ENCODE results near the gene CD101.

Gene CD101

DNA sequence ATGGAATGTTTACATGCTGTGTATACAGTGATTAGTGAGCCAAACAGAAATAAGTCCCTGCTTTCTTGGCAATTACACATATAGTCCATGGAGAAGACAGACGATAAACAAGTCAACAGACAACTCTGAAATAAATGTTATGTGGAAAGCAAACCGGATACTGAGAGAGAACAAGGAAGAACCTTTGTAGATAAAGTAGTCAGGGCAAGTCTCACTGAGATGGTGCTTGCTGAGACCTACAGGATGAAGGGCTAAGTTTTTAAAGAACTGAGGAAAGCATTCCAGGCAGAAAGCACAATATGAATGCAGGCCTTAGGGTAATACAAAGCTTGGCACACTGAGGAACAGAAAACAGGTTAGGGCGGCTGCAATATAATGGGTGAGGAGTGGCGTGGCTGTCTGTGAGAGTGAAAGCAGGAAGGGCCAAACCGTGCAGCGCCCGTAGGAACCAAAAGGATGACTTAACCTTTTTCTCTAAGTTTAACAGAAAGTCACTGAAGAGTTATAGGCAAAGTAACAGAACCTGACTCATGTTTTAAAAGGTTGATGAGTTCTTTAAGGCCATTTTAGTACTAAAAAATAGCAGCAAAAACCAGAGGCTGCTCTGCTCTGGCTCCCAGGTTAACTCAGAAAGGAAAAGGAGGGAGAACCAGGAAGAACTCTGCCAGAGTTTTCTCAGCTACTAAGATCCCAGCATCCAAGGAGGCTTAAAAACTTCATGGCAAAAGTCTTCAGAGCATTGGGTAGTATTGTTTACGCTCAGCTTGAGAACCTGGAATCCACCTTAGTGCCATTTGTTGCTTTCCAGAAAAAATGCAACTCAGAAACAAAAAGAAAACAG, 49.9 kb downstream of the CD101 start:
- DNase-seq (ENCODE audit: low read depth), result no peak

DNA sequence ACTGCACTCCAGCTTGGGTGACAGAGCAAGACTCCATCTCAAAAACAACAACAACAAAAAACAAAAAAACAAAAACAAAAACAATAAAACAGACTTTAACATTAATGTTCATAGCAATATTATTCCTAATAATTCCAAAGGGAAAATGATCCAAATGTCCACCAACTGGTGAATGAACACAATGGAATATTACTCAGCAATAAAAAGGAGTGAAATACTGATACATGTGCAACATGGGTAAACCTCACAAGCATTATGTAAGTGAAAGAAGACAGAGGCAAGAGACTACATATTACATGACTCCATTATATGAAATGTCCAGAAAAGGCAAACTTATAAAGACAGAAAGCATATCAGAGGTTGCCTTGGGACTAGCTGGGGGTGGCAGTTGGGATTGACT, 52.5 kb downstream of the CD101 start:
- DNase-seq (ENCODE audit: low read depth), result no peak

DNA sequence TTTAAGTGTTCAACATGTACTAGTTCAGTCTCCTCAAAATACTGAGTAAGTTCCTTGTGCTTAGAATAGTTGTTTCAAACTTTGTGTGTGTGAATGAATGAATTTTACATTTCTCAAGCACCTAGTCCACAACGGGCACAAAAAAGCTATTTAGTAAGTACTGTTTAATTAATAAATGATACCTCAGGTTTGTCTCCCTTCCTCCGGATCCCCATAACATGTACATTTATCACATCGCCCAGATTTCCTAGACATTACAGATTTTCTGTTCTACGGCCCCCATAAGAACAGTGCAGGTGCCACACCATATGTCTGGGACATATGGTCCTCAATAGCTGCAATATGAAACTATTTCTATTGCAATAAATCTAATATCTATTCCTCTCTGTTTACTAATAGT, 57.2 kb downstream of the CD101 start:
- no peak for DNase-seq (ENCODE audit: low read depth)

DNA sequence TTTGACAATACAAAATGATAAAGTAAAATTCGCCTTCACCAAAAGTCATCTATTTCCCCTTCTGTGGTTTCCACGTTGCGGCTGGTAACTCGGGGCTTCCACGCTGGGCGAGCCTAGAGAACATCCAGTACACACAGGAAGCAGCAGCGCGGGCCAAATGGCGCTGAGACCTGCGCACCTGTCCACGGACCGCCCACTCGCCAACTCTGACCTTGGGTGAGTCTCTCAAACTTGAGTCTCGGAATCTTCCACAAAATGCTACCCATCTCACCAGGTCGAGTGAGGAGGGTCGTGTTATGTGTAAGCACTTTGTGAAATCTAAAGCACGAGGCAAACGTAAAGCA, 57.7 kb downstream of the CD101 start:
- DNase-seq (ENCODE audit: low read depth), result no peak

DNA sequence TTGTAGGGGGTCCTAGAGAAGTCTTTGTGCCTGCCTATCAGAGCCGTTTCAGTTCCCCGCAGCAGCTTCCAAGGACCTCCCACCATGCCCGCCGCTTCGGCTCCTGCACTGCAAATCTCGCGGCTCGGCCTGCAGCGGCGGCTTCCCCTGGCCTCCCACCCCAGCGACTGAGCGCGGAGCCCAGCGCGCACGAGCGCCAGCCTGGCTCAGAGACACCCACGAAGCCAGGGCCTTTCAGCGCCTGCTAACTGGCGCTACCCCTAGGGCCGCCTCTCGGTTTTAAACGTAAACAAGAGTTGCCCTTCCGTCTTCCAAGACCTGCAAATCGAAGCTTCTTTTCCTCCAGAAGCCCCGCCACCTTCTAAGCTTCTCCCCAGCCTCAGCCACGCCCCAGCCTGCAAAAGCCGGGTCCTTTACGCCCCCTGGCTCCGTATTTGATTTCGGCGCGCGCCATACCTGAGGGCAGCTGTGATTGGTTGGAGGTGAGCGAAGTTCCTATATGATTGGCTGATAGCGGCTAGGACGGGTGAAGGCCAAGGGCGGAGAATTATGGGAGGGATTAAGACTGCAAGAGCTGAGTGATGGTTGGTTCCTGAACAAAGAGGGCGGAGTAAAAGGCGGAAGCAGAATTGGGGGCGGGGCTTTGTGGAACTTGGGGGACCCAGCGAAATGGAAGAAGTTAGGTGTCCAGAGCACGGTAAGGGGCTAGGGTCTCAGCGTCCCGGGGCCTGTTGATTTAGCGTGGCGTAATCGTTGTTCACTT, 58.3 kb downstream of the CD101 start, which contains the start of gene TTF2:
TTF2 (plus strand) TSS at position 649 of the 763 bp plus-strand sequence; CDS start at position 670, 21 bp downstream.
- peak; percentile 98 for DNase-seq (ENCODE audit: low read depth)

DNA sequence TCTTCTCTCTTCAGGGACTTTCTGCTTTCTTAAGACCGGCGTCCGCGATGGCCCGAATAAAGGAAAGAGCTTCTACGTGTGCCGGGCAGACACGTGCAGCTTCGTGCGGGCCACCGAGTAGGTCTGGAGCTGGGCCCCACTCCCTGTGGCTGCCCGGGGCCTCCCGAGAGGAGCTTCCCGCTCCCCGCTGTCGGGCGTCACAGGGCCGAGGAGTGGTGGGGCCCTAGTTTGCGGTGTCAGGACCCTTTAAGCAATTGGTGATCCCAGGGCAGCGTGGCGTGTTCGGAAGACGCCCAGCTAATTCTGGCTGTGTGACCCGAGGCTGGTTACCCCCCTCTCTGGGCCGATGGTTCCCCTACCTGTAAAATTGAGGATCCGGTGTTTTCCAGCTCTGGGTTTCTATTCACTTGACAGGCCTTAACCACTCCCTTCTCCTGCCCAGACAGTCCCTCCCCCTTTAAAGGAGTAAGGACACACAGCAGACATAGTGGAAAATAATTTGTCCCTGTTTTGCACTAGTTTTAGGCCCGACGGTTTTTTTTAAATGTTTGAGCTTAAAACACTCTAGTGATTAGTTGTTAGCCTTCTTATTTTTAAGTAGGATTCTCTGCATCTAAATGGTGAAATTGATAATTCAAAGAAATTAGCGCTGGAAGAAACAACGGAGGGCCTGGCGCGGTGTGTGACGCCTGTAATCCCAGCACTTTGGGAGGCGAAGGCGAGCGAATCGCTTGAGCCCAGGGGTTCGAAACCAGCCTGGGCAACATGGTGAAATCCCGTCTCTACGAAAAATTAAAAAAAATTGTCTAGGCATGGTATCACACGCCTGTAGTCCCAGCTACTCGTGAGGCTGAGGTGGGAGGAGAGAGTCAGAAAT, 59.1 kb downstream of the CD101 start:
- DNase-seq (ENCODE audit: low read depth), result no peak

DNA sequence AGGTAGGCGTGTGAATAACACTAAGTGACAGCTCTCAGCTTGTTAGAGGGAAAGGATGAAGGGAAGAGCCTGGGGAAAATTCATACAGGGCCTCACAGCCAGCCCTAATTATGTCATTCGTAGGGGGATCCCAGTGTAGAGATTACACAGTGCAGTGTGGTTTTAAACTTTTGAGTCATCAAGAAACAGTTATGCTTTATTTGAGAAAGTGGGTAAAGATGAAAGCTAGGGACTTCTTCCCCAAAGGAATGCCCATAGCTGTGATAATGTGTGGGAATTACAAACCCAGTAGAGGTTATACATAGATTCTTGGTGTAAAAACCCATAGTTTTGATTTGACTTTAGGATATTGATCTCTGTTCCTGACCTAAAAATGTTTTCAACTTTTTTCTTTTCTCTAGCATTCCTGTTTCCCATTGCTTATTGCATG, 60.4 kb downstream of the CD101 start:
- DNase-seq (ENCODE audit: low read depth), result peak; percentile 38

DNA sequence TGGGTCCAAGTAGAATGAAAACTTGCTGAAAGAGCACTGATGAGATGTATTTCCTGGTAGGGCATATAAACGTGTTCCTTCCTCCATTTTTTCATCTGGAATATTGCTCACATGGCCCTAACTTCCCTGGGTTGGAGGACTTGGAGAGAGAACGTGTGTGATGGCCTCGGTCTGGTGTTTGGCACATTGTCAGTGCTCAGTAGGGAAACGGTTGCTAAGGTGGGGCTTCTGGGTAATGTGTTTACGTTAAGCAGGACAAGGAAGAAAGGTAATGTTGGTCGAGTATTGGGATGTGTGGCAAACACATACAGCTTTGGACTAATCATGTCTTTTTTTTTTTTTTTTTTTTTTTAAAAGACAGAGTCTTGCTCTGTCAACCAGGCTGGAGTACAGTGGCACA, 64.8 kb downstream of the CD101 start:
- no peak for DNase-seq (ENCODE audit: low read depth)

DNA sequence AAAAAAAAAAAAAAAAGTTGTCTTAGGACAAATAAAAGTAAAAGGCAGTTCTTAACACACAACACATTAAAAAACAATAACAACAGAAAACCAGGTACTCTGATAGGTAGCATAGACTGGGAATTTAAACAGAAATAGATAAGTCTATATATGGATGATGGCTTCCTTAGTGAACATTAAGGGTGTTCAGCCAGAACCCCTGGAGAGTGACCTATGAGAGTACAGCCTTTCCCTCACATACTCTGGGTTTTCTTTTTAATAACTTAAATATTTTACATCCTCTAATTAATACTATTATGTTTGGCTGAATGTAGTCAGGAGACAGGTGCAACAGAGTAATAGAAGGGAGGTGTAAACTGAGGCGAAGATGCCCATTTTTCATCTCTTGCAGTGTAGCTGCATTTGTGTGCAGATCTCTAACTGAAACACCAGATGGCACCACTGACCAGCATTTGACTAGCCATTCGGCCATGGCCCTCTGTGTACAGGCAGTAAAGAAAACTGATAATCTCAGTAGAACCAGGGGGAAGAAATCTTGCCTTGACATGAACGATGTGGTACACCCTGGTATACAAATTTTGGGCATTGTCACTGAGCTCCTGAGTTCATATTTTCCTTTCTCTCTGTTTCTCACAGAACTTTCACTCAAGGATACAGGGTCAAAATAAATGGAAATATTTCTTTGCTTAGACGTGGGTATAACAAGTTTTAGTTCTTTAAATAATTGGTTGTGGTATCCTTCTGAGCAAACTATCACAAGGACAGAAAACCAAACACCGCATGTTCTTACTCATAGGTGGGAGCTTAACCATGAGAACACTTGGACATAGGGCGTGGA, 66.2 kb downstream of the CD101 start:
- DNase-seq (ENCODE audit: low read depth), result peak; percentile 42

DNA sequence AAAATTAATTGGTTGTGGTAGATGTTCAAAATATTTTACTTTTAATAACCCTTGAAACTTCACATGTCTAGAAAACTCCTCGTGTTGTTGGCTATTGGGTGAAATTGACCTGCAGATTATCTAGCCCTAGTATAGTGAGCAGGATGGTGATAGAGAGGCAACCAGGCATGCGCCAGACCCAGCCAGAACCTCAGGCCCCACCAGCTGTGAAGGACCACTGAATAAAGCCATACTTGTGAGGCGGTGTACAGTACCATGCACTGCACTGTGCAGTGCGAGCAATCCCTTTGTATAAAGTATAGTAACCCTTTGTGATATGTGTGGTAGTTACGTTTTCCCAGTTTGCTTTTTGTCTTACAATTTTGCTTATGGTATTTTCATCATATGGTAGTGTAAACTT, 67.0 kb downstream of the CD101 start:
- no peak for DNase-seq (ENCODE audit: low read depth)

DNA sequence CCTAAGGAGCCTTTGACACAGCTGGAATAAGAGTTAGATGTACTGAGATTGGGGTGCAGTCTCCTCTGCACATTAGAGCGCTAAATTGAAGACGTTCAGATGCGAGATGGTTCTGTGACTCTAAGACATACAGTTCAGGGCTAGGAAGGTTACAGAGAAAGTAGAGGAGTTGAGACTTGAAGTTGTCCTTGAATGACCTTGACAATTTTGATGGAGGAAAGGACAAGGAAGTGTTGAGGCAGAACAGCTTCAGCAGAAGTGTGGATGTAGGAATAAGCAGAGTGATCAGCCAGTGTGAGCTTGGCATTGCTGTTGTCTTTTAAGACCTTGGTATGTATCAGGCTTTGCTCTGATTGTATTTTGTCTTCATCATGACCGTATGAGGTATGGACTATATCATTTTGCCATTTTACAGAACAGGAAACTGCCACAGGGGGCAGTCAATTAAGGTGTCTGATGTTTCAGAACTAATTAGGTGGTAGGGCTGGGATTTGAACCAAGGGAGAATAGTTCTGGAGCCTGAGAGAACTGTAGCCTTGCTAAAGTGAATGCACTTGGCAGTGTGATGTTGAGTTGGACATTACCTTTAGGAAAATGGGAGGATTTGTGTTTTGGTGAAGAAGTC, 67.8 kb downstream of the CD101 start:
- DNase-seq (ENCODE audit: low read depth), result no peak

DNA sequence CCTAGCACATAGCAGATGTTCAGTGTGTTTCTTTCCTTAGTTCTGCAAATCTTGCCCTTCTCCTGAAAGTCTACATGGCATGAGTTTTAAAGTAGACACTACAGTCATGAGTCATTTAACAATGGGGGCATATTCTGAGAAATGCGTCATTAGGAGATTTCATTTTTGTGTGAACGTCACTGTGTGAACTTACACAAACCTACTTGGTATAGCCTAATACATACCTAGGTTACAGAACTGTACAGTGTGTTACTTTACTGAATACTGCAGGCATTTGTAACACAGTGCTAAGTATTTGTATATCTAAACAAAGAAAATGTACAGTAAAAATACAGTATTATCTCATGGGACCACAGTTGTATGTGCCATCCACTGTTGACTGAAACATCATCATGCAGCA, 68.6 kb downstream of the CD101 start:
- no peak for DNase-seq (ENCODE audit: low read depth)

DNA sequence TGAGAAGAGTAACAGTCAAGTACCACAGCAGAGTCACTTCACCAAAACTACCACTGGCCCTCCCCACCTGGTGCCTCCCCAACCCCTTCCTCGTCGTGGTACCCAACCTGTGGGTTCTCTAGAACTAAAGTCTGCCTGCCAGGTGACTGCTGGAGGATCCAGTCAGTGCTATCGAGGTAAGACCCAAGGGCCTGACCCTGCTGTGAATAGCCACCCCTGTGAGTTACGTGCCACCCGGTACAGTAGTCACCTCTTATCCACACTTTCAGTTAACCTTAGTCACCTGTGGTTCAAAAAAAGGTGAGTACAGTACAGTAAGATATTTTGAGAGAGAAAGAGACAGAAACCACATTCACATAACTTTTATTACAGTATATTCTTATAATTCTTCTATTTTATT, 75.1 kb downstream of the CD101 start:
- DNase-seq (ENCODE audit: low read depth), result no peak

DNA sequence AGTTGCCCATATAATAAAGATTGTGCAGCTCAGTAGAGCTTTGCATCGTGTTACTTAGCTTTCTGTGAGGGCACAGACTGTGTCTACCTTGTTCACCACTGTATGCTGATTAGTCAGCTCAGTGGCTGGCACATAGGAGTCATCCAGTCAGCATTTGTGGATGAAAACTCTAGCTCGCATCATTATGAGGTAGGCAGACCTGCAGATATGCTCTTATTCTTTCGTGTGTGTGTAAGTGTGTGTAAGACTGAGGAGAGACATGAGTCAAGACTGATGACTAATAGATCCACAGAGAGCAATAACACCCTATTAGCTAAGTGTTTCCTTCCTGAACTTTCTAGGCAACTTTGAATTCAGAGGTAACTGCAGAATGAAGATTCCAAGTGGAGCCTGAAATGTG, 75.7 kb downstream of the CD101 start:
- DNase-seq (ENCODE audit: low read depth), result peak; percentile 82

DNA sequence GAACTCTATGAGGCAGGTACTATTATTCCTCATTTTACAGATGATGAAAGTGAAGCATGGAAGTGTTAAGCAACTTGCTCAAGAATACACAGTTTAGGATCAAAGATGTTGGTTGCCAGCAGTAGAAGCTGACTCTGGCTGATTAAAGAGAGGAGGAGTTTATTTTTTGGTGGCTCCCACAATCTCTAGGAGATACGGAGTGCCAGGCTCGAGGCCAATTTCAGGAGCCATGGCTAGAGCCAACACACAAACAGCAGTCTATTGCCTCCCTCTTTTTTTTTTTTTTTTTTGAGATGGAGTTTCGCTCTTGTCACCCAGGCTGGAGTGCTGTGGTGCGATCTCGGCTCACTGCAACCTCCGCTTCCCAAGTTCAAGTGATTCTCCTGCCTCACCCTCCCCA, 78.2 kb downstream of the CD101 start:
- DNase-seq (ENCODE audit: low read depth), result no peak

DNA sequence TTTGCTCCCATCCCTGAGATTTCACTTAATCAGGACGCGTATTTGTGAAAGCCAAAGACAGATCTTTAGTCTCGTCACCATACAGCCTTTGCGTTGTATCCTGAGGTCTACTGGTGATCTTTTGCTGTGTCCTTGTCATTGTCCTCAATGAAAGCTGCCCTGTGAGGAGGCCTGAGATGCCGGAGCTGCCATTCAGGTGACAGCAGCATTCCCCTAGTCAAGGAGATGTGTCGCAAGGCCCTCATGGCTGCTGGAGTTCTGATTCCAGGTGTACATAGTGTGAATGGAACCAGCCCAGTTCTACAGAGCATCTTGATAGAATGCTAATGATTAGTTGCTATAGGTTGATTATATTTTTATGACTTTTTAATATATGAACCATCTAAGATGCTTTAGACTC, 82.7 kb downstream of the CD101 start:
- DNase-seq (ENCODE audit: low read depth), result no peak

Measured in stromal cell of bone marrow (primary cell).